Measurements from ENCODE around the gene ARMC2. TPM values are rescaled to one million over a fixed set of nuclear protein-coding genes. Genes with fewer than 3 reads are reported as not detected.
A peak's percentile ranks its signal among the peaks of the same experiment; 100 is the strongest.

ARMC2 gene
- total and polyA plus RNA-seq, 2 of the 8 experiments (the other 6 are each of a cell fraction or from before 2014, with no cell fraction given), result 1.6 to 4.4 TPM

DNA sequence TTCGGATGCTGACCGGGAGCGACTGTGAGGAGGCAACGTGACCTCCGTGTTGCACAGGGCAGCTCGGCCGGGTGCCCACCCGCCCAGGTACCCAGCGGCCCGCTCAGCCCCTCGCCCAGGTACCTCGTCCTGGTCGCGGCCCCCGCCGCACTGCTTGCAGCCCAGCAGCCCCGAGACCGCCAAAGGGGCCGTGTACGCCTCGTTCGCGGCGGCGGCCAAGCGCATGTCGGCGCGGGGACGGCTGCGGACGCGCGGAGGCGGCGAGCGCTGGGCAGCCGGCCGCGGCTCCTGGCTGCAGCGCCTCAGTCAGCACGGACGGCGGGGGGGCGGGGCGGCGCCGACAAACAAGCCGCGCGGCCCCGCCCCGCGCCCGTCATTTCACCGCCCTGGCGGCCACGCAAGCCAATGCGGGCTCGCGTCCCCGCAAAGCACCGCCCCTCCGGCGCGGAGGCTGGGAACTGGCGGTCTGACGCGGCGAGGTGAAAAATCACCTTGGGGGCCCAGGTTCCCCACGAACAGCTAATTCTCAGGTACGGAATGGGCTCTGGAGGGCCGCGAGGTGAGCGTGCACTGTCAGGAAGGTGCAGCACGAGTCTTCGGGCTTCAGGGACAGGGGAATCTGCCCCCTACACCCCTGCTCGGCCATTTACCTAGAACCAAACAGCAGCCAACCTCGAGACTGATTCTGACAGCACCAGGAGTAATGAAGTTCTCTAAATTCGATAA, 161.2 kb downstream of the ARMC2 start:
- H2BK12ac ChIP-seq (ENCODE audit: low read depth, low read length), result 0 out of 2 replicates have a peak overlapping the region, but pooled peaks have one; percentile 62
- WGBS, 2 experiments (ENCODE audit: extremely low coverage in 1 of 2, insufficient coverage in 1 of 2, insufficient read length in 1 of 2, insufficient replicate concordance in 2 of 2, low coverage in 1 of 2, low lambda C conversion rate in 2 of 2, missing lambda C conversion rate in 1 of 2), result 2% methylated on average over 73 of the region's 80 CpGs; no CpG with 5 or more reads in 1 of the 2 experiments
- peak overlapping the region; percentile 86 for H4K8ac ChIP-seq (ENCODE audit: extremely low read depth, insufficient read depth, low read length)
- peak overlapping the region; percentile 76 to 86 (median 80) for H3K9ac ChIP-seq (replicated peaks in 1 of 4; ENCODE audit: extremely low read depth in 1 of 4, low read depth in 3 of 4, low read length in 3 of 4)
- peak overlapping the region; percentile 80 for H3K27ac ChIP-seq (ENCODE audit: low read depth, low read length)
- FAIRE-seq (no peak), DNase-seq (ENCODE audit: low read depth in 1 of 2, low spot score in 2 of 2) (peak; percentile 51 to 92)
- peak overlapping the region; percentile 85 for H4K91ac ChIP-seq (replicated peaks; ENCODE audit: insufficient read length, low read length)
- ChIA-PET POLR2A (ENCODE audit: partially characterized antibody) (interaction anchor here (1.2 to 1.9 kb wide), 3 partner anchors 8 to 85 kb away, joined by 3 to 8 read pairs (median 4); partner anchors contain the start of gene SESN1), CTCF (ENCODE audit: partially characterized antibody) (interaction anchor here (1.2 kb wide), 1 partner anchor 19 kb away, joined by 3 read pairs; no protein-coding TSS in a partner anchor)
- peaks cover 0 to 1% (median 0%) of the 10 kb centered on the region in 4 experiments; a peak in 1 of 7 replicates for H3K27me3 ChIP-seq (replicated peaks in 1 of 4; ENCODE audit: control insufficient read depth in 3 of 4, extremely low read depth in 1 of 4, insufficient read depth in 3 of 4, low read length in 3 of 4)
- peaks cover 0 to 32% of the 10 kb centered on the region in 2 experiments; a peak in 2 of 4 replicates for H3K79me2 ChIP-seq (ENCODE audit: control insufficient read depth in 1 of 2, insufficient read depth in 2 of 2, low read length in 2 of 2)
- H2BK20ac ChIP-seq (ENCODE audit: low read length), result no peak overlapping the region
- H3K4ac ChIP-seq (replicated peaks; ENCODE audit: insufficient read length, low read depth, low read length), result no peak overlapping the region
- H3K4me1 ChIP-seq (replicated peaks in 1 of 4; ENCODE audit: control insufficient read depth in 3 of 4, insufficient read depth in 4 of 4, low read length in 3 of 4), result peaks cover 0 to 6% (median 0%) of the 10 kb centered on the region in 4 experiments; a peak in 3 of 7 replicates
- no peaks in the 10 kb centered on the region for H3K79me1 ChIP-seq (ENCODE audit: low read depth, low read length)
- H4K5ac ChIP-seq (ENCODE audit: insufficient read length, low read depth, low read length), result peak overlapping the region; percentile 29
- H3K14ac ChIP-seq (ENCODE audit: insufficient read length), result no peak overlapping the region
- peak overlapping the region; percentile 98 for H2AFZ ChIP-seq (ENCODE audit: low read length)
- peak overlapping the region; percentile 88 for H2BK5ac ChIP-seq (ENCODE audit: low read depth, low read length)
- no peak overlapping the region for H3K23ac ChIP-seq (ENCODE audit: insufficient read length)
- H3K23me2 ChIP-seq (ENCODE audit: low read depth, low read length), result peaks cover 9% of the 10 kb centered on the region
- peak overlapping the region; percentile 85 to 95 for H3K4me2 ChIP-seq (ENCODE audit: insufficient read depth in 1 of 2, low read depth in 2 of 2, low read length in 2 of 2)
- no peaks in the 10 kb centered on the region for H3K9me3 ChIP-seq (ENCODE audit: insufficient read depth in 2 of 2, low read depth in 1 of 2, low read length in 1 of 2)
- peak overlapping the region; percentile 81 for H3K18ac ChIP-seq (ENCODE audit: extremely low read depth, low read length)
- no peak overlapping the region for H2BK15ac ChIP-seq (ENCODE audit: low read length)
- no peak overlapping the region for H2BK120ac ChIP-seq (replicated peaks; ENCODE audit: low read depth, low read length)
- no peaks in the 10 kb centered on the region for H3K36me3 ChIP-seq (ENCODE audit: control insufficient read depth in 2 of 4, insufficient read depth in 4 of 4, low read length in 3 of 4)
- H4K20me1 ChIP-seq (replicated peaks in 1 of 2; ENCODE audit: control insufficient read depth in 1 of 2, insufficient read depth in 2 of 2, low read length in 2 of 2), result no peaks in the 10 kb centered on the region
- H3K56ac ChIP-seq (replicated peaks; ENCODE audit: insufficient read length, low read depth, low read length), result peak overlapping the region; percentile 83
- no peak overlapping the region for H2AK5ac ChIP-seq (ENCODE audit: low read depth, low read length)
- H3K4me3 ChIP-seq (ENCODE audit: extremely low read depth in 1 of 4, insufficient read depth in 2 of 4, low read depth in 3 of 4, low read length in 4 of 4), result peak overlapping the region; percentile 86 to 95 (median 92)
- TF ChIP-seq TCF12 (IDR thresholded peaks at IDR 0.05; ENCODE audit: low read depth, low read length) (peak; percentile 83; the same call in 1 of the 2 replicates), TAF7 (optimal IDR thresholded peaks at IDR 0.05; ENCODE audit: borderline replicate concordance, low read depth, low read length) (peak; percentile 66), EGR1 (IDR thresholded peaks at IDR 0.05; ENCODE audit: borderline replicate concordance, low read depth, low read length) (no peak), RXRA (IDR thresholded peaks at IDR 0.05; ENCODE audit: insufficient read depth, low read depth, low read length) (no peak), BRCA1 (IDR thresholded peaks at IDR 0.05; ENCODE audit: low read depth, low read length) (no peak)

Measured in H1 (cell line).